ENCODE results near the gene TMEM176B. TPM values are rescaled to one million over a fixed set of nuclear protein-coding genes. Genes with fewer than 3 reads are reported as not detected.

The TMEM176B gene
- total RNA-seq, 2 experiments from 2014 or later, result not detected

GRCh38 chr7:150848111-150848510, 47.9 kb upstream of the TMEM176B start:
- DNase-seq (no peak), ATAC-seq (ENCODE audit: poor library complexity) (no peak)
- Histone ChIP-seq H3K9me3 (ENCODE audit: control insufficient read depth in 1 of 2, insufficient read depth in 1 of 2, low read length in 2 of 2) (no peaks in the 10 kb centered on the region), H3K4me1 (ENCODE audit: insufficient read depth, low read length) (peaks cover 2% of the 10 kb centered on the region), H3K36me3 (ENCODE audit: insufficient read depth, low read length) (no peaks in the 10 kb centered on the region), H3K4me3 (ENCODE audit: low read length) (no peak overlapping the region), H3K27ac (ENCODE audit: low read depth in 1 of 2, low read length in 2 of 2) (no peak overlapping the region), H3K27me3 (ENCODE audit: control insufficient read depth in 1 of 2, insufficient read depth in 2 of 2, low read length in 2 of 2) (peaks cover 7 to 9% of the 10 kb centered on the region in 2 experiments)
- POLR2A ChIA-PET, result no interaction called here
- TF ChIP-seq CTCF (IDR thresholded peaks at IDR 0.05), result no peak
- Mint-ChIP-seq H3K27ac (no peak overlapping the region), H3K36me3 (ENCODE audit: low read depth) (no peaks in the 10 kb centered on the region), H3K4me1 (ENCODE audit: low read depth) (no peaks in the 10 kb centered on the region), H3K4me3 (no peak overlapping the region), H3K27me3 (peaks cover 42% of the 10 kb centered on the region), H3K9me3 (no peaks in the 10 kb centered on the region)
- CTCF ChIA-PET, result no interaction called here
- intact Hi-C loops (cut with DNase I, micrococcal nuclease), result no loop called here

DNA sequence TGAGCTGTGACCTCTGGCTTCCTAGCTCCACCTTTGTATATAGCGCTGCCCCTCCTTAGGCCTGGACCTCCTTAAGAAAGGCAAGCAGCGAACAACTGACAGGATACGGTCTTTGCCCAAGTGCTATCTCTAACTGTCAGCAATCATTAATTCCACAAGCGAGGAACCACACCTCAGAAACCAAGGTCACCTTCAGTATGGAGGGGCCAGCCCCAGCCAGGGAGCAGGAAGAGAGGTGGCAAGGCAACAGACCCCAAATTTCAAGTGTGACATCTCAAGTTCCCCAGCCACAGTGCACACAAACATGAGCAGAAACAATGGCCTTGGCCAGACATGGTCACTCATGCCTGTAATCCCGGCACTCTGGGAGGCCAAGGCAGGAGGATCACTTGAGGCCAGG, 47.4 kb upstream of the TMEM176B start:
- no peak for ATAC-seq (ENCODE audit: poor library complexity)
- peaks cover 36% of the 10 kb centered on the region for H3K27me3 Mint-ChIP-seq
- no peak for DNase-seq
- H3K36me3 Mint-ChIP-seq (ENCODE audit: low read depth), result no peaks in the 10 kb centered on the region
- no peak overlapping the region for H3K4me3 Mint-ChIP-seq
- H3K9me3 Mint-ChIP-seq, result no peaks in the 10 kb centered on the region
- no peak overlapping the region for H3K4me3 ChIP-seq (ENCODE audit: low read length)
- peaks cover 2% of the 10 kb centered on the region for H3K4me1 ChIP-seq (ENCODE audit: insufficient read depth, low read length)
- no peak overlapping the region for H3K27ac Mint-ChIP-seq
- no peak for TF ChIP-seq CTCF (IDR thresholded peaks at IDR 0.05)
- no peaks in the 10 kb centered on the region for H3K36me3 ChIP-seq (ENCODE audit: insufficient read depth, low read length)
- POLR2A ChIA-PET, result no interaction called here
- H3K4me1 Mint-ChIP-seq (ENCODE audit: low read depth), result no peaks in the 10 kb centered on the region
- intact Hi-C loops (cut with DNase I, micrococcal nuclease), result no loop called here
- H3K27ac ChIP-seq (ENCODE audit: low read depth in 1 of 2, low read length in 2 of 2), result no peak overlapping the region
- peaks cover 7 to 9% of the 10 kb centered on the region in 2 experiments for H3K27me3 ChIP-seq (ENCODE audit: control insufficient read depth in 1 of 2, insufficient read depth in 2 of 2, low read length in 2 of 2)
- H3K9me3 ChIP-seq (ENCODE audit: control insufficient read depth in 1 of 2, insufficient read depth in 1 of 2, low read length in 2 of 2), result no peaks in the 10 kb centered on the region
- CTCF ChIA-PET, result no interaction called here

GRCh38 chr7:150846291-150847115, 46.3 kb upstream of the TMEM176B start:
- CTCF ChIA-PET, result no interaction called here
- H3K4me1 ChIP-seq (ENCODE audit: insufficient read depth, low read length), result no peaks in the 10 kb centered on the region
- no peaks in the 10 kb centered on the region for H3K9me3 ChIP-seq (ENCODE audit: control insufficient read depth in 1 of 2, insufficient read depth in 1 of 2, low read length in 2 of 2)
- H3K4me3 ChIP-seq (ENCODE audit: low read length), result no peak overlapping the region
- Mint-ChIP-seq H3K4me3 (no peak overlapping the region), H3K27ac (no peak overlapping the region), H3K4me1 (ENCODE audit: low read depth) (no peaks in the 10 kb centered on the region), H3K27me3 (peaks cover 26% of the 10 kb centered on the region), H3K36me3 (ENCODE audit: low read depth) (no peaks in the 10 kb centered on the region), H3K9me3 (no peaks in the 10 kb centered on the region)
- no peak overlapping the region for H3K27ac ChIP-seq (ENCODE audit: low read depth in 1 of 2, low read length in 2 of 2)
- POLR2A ChIA-PET, result no interaction called here
- ATAC-seq (ENCODE audit: poor library complexity) (no peak), DNase-seq (no peak)
- peaks cover 0 to 2% of the 10 kb centered on the region in 2 experiments for H3K27me3 ChIP-seq (ENCODE audit: control insufficient read depth in 1 of 2, insufficient read depth in 2 of 2, low read length in 2 of 2)
- TF ChIP-seq CTCF (IDR thresholded peaks at IDR 0.05), result no peak
- no peaks in the 10 kb centered on the region for H3K36me3 ChIP-seq (ENCODE audit: insufficient read depth, low read length)
- intact Hi-C loops (cut with DNase I, micrococcal nuclease), result no loop called here
